Right ventricle myocardium superior (tissue), 1 donor: ENCODE measurements around the gene IRF8. TPM values are rescaled to one million over a fixed set of nuclear protein-coding genes. Genes with fewer than 3 reads are reported as not detected.

ENCODE experiments used
- ATAC-seq: fragments of 200-7000 bp; cut with Tn5 transposase; one replicate; pipeline ENCODE4 v1.9.1; 2020; ENCODE audit warnings: mild to moderate bottlenecking; ENCODE audit not compliant: poor library complexity
- DNase-seq: peaks from one replicate; pipeline ENCODE4 v3.0.0-alpha.2; 2020
- intact Hi-C: fragments of 100-400 bp; cut with DNase I; formaldehyde crosslinking; loops from one replicate; pipeline ENCODE4 v1.11.2; 2022
- total RNA-seq: library from RNA; stranded (reverse); fragmentation: NEBNext Ultra II Directional; extraction: Animal tissue kit (Norgen Biotek cat#: 25700); gene quantifications from one replicate; pipeline ENCODE4 v1.2.1, GENCODE V29; 2021
- donor health status: DM: no; HTN: yes; CAD: no; lungs with severe emphysema.

IRF8 gene
- total RNA-seq, 1 donor from 2014 or later = 3.0 TPM

GRCh38 chr16:85944572-85945423 lies 45.8 kb downstream of the IRF8 start:
- DNase-seq = no peak
- ATAC-seq = no peak
- intact Hi-C loops = no loop called here

GRCh38 chr16:85945424-85945751 lies 46.4 kb downstream of the IRF8 start:
- no peak for DNase-seq
- no peak for ATAC-seq
- intact Hi-C loops = no loop called here

GRCh38 chr16:85946541-85947124 lies 47.7 kb downstream of the IRF8 start:
- intact Hi-C loops = no loop called here
- DNase-seq (no peak), ATAC-seq (no peak)

DNA sequence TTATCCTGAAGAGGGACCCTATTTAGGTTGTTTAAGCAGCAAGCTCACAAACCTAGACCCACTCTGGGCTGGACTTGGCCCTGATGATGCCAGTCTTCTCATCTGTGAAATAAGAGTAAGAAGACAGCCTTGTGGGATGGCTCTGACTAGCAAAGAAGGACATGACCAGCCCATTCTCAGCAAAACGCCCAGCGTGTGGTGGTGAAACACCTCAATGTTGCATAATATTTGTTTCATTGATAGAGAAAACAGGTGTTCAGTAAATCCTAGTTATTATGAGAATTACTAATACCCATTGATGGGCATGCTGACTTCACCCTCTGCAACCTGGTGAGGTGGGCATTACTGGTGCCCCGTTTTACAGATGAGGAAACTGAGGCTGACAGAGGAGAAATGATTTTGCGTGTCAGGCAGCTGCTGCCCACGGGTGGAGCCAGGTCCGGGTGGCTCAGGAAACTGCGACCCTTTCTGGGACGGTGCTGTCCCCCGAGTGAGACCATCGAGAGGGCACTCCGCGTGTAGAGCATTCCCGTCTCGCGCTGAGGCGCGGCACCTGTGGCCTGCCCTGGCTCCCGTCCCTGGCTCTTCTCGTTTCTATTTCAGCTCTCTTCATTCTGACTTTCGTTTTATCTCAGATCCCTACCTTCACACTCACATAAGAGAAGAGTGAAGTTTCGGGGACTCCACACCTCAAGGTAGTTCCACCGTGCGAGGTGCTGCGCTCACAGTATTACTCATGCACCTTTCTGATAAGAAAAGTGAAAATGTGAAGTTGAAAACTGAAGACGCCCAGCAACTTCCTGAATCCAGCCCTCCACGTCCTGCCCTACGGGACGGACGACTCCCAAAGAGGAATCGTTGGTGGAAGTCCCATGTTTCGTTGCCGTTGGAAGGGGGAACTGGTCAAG lies 48.5 kb downstream of the IRF8 start:
- DNase-seq = no peak
- intact Hi-C loops = no loop called here
- no peak for ATAC-seq

DNA sequence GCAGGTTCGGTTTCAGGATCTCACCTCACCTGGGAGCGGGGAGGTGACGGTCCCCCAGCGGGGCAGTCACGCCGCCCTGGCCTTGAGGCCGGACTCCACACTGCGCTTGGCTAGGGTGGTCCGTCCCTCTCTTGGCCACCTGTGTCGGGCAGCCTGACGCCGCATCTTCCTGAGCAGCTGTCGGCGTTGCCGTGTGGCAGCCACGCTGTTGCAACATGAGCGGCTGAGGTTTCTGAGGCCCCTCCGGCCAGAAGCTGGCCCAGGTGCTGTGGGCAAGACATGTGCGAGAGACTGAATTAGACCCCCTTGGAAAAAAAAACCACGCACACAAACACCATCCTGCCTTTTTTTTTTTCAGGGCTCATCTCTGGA lies 49.2 kb downstream of the IRF8 start:
- ATAC-seq = no peak
- no peak for DNase-seq
- intact Hi-C loops = no loop called here

GRCh38 chr16:85948616-85949265 lies 49.8 kb downstream of the IRF8 start:
- intact Hi-C loops = no loop called here
- ATAC-seq = no peak
- no peak for DNase-seq

DNA sequence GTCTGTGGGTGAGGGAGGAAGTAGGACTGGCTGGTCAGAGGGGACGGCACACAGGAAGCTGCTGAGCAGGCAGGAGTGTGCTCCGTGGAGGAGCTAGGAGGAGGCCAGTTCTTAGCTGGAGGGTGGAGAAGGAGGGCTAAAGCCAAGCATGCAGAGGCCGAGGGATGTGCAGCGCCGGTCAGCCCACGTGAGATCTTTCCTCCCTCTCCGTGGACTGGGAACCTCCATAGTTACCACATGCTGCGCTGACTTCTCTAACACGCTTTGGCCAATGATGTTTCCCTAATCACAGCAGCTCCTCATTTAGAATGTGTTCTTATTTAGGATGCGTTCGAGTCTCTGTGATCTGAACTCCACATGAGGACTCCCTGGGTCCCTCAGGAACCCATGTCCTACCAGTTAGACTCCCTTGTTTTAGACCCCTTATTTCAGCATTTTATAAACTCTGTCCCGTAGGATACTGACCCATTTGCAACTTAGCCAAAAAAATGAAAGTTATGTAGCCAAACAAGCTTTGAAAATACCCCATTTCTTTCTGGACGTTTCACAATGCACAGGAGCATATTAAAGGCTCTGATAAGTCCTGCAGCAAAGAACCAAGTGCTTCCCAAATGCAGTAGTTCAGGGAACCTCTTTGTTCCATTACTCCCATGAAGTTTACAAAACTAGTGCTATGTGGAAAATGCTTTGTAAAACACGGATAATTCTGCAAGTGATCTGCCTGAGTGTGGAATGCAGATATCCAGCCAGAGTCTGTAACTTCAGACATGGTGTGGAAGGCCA lies 51.4 kb downstream of the IRF8 start:
- no peak for DNase-seq
- no peak for ATAC-seq
- intact Hi-C loops = no loop called here

DNA sequence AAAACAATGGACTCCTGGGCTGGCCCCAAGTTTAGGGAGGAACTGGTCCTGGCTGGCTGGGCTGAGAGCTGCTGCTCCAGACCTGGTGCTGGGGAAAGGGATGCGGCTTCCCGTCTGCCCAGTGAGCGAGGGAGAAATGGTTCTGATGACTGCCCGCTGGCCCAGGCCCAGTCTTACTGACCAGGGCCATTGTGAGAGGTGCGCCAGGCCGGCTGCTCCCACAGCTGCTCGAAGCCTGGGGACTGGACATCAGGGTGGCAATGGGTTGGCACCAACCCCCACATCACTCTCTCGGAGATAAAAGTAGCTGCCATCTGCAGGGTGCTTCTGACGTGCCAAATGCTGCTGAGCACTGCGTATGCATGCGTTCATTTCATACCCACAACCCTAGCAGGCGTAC lies 53.2 kb downstream of the IRF8 start:
- no peak for DNase-seq
- intact Hi-C loops = no loop called here
- no peak for ATAC-seq

- DNase-seq (no peak), ATAC-seq (no peak)
- intact Hi-C loops = no loop called here
These were observed 53.8 kb downstream of the IRF8 start for GRCh38 chr16:85952811-85953210.

DNA sequence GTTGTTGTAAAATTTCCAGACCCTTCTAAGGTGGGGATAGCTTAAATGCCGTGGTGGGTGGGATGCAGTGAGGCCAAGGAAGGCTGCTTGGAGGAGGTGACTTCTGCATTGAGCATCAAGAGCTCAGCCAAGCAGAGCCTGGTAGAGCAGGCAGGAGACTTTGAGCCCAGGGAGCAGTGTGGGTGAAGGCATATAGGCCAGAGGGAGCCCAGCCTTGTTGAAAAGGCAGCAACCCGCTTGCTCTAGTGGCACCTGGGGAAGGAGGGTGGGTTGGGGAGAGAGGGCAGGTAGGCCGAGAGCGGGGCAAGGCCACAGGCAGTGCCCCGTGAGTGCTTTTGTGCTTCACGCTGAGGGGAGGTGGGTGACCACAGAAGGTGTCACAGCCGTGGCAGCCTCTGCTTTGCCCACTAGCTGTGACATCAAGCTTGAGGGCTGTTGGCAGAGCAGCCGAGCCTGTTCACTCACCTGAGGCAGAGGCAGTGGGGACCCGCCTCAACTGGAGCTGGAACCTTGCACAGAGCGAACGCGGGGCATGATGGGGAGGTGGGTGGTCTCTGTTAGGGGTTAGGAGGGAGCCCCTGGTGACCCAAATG lies 56.1 kb downstream of the IRF8 start:
- ATAC-seq (no peak), DNase-seq (no peak)
- intact Hi-C loops = no loop called here

DNA sequence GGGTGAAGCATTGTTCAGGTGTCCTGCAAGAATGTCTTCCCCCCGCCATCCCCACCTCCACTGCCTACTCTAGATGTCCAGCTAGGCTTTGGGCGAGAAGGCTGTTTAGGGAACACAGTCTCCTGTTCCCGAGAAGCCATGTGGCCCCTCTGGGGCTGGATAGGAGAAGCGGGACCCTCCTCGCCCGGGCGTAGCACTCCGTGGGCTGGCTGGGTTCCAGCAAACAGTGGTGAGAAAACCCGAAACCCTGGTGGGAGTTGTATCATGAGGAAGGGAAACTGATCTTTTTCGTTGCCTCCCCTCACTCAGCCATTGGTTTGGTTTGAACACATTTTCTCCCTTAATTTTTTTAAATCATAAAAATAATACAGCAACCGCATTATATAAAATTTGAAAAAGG lies 56.6 kb downstream of the IRF8 start:
- intact Hi-C loops = no loop called here
- DNase-seq (no peak), ATAC-seq (no peak)

GRCh38 chr16:85956426-85956825 lies 57.5 kb downstream of the IRF8 start:
- DNase-seq (no peak), ATAC-seq (no peak)
- intact Hi-C loops = no loop called here

- intact Hi-C loops = no loop called here
- ATAC-seq (no peak), DNase-seq (no peak)
These were observed 59.8 kb downstream of the IRF8 start for GRCh38 chr16:85958731-85959130.

- peak; percentile 53 for DNase-seq
- intact Hi-C loops = no loop called here
These were observed 60.7 kb downstream of the IRF8 start for GRCh38 chr16:85959686-85960085.

GRCh38 chr16:85960486-85961046 lies 61.6 kb downstream of the IRF8 start:
- intact Hi-C loops = no loop called here
- no peak for DNase-seq
- ATAC-seq = peak; percentile 62

More at GRCh38 chr16:85959686-85960085, 60.7 kb downstream of the IRF8 start:
- peak; percentile 38 for ATAC-seq

GRCh38 chr16:85961988-85962915 lies 63.3 kb downstream of the IRF8 start:
- intact Hi-C loops = no loop called here
- ATAC-seq = no peak
- DNase-seq = no peak
